CD4-positive, alpha-beta T cell treated with Interleukin-12 subunit alpha and Interleukin-12 subunit beta, for 1 hour (primary cell): ENCODE results near the gene CHRNA3.
A peak's percentile ranks its signal among the peaks of the same experiment; 100 is the strongest.
"Not testable (repeated sequence)": the region's sequence is repeated elsewhere in the genome, so short reads cannot be mapped to it uniquely, and the experiment has no call there.

Experiments
- DNase-seq: peaks from one replicate; pipeline ENCODE4 v3.0.0-alpha.2; 2020

Gene CHRNA3

GRCh38 chr15:78616506-78616905, 4.3 kb downstream of the CHRNA3 start:
- no peak for DNase-seq

GRCh38 chr15:78615151-78615589, 5.6 kb downstream of the CHRNA3 start:
- no peak for DNase-seq

- DNase-seq: no peak
These were observed 6.8 kb downstream of the CHRNA3 start for GRCh38 chr15:78614021-78614420.

GRCh38 chr15:78609551-78609950, 11.2 kb downstream of the CHRNA3 start:
- DNase-seq: not testable (repeated sequence)

- DNase-seq: no peak
These were observed 15.1 kb downstream of the CHRNA3 start for GRCh38 chr15:78605680-78606079.

GRCh38 chr15:78605201-78605600, 15.6 kb downstream of the CHRNA3 start:
- DNase-seq: no peak

- no peak for DNase-seq
These were observed 16.4 kb downstream of the CHRNA3 start for GRCh38 chr15:78604420-78604819.

- DNase-seq: no peak
These were observed 17.3 kb downstream of the CHRNA3 start for GRCh38 chr15:78603467-78603866.

GRCh38 chr15:78599189-78599588, 21.6 kb downstream of the CHRNA3 start:
- no peak for DNase-seq

- no peak for DNase-seq
These were observed 22.4 kb downstream of the CHRNA3 start for GRCh38 chr15:78598348-78598747.

- DNase-seq: no peak
These were observed 23.2 kb downstream of the CHRNA3 start for GRCh38 chr15:78597583-78597982.

GRCh38 chr15:78574944-78575343, 45.9 kb downstream of the CHRNA3 start:
- no peak for DNase-seq

- no peak for DNase-seq
These were observed 47.4 kb downstream of the CHRNA3 start for GRCh38 chr15:78573416-78573815.

GRCh38 chr15:78571382-78571781, 49.4 kb downstream of the CHRNA3 start:
- DNase-seq: no peak

- no peak for DNase-seq
These were observed 50.1 kb downstream of the CHRNA3 start for GRCh38 chr15:78570710-78571109.

GRCh38 chr15:78567531-78567930, 53.3 kb downstream of the CHRNA3 start:
- no peak for DNase-seq

GRCh38 chr15:78565951-78566774, 54.6 kb downstream of the CHRNA3 start:
- DNase-seq: peak; percentile 26

GRCh38 chr15:78565097-78565950, 55.5 kb downstream of the CHRNA3 start, which contains the start of gene CHRNA5:
Gene CHRNA5 (plus strand): TSS chr15:78565520. CDS start chr15:78565720, 200 bp downstream.
- peak; percentile 79 for DNase-seq

GRCh38 chr15:78564743-78565096, 56.1 kb downstream of the CHRNA3 start:
- DNase-seq: no peak

- no peak for DNase-seq
These were observed 57.7 kb downstream of the CHRNA3 start for GRCh38 chr15:78563092-78563491.

GRCh38 chr15:78561490-78561889, 59.3 kb downstream of the CHRNA3 start:
- no peak for DNase-seq

- DNase-seq: not testable (repeated sequence)
These were observed 60.6 kb downstream of the CHRNA3 start for GRCh38 chr15:78560201-78560600.

GRCh38 chr15:78552597-78552996, 68.2 kb downstream of the CHRNA3 start:
- DNase-seq: no peak

GRCh38 chr15:78551902-78552301, 68.9 kb downstream of the CHRNA3 start:
- DNase-seq: no peak
